Spleen (tissue), 11 donors: ENCODE measurements around the gene ZNF616. TPM values are rescaled to one million over a fixed set of nuclear protein-coding genes. Genes with fewer than 3 reads are reported as not detected.
"Not testable (repeated sequence)": the region's sequence is repeated elsewhere in the genome, so short reads cannot be mapped to it uniquely, and the experiment has no call there.

Experiments
- DNase-seq: peaks from one replicate; pipeline ENCODE4 v3.0.0-alpha.2; 2020
- H3K27ac ChIP-seq, 8 donors: fragments of 200-600 bp; sonication (generic) in 7 of 8; 1 replicate in 4 of 8; 2 replicates in 4 of 8; pipeline versions ENCODE4 v1.5.0 to v1.8.0; 2016 to 2021; ENCODE audit warnings: inconsistent platforms in 4 of 8, mild to moderate bottlenecking in 4 of 8, moderate library complexity in 1 of 8
- H3K27me3 ChIP-seq, 7 donors: fragments of 200-600 bp; sonication (generic) in 6 of 7; replicated peaks in 1 of 7; 1 replicate in 4 of 7; 2 replicates in 3 of 7; pipeline versions ENCODE4 v1.5.0 to v1.8.0; 2016 to 2021; ENCODE audit warnings: inconsistent platforms in 3 of 7, mild to moderate bottlenecking in 1 of 7
- H3K36me3 ChIP-seq, 6 donors: fragments of 200-600 bp; sonication (generic) in 5 of 6; 1 replicate in 4 of 6; 2 replicates in 2 of 6; pipeline versions ENCODE4 v1.5.0 to v1.8.0; 2016 to 2021; ENCODE audit warnings: inconsistent platforms in 2 of 6
- H3K4me1 ChIP-seq, 6 donors: fragments of 200-600 bp; sonication (generic) in 5 of 6; 1 replicate in 3 of 6; 2 replicates in 3 of 6; pipeline versions ENCODE4 v1.5.0 to v1.8.0; 2016 to 2021; ENCODE audit warnings: inconsistent platforms in 3 of 6
- H3K4me3 ChIP-seq, 8 donors: fragments of 200-600 bp; sonication (generic) in 7 of 8; 1 replicate in 4 of 8; 2 replicates in 4 of 8; pipeline versions ENCODE4 v1.5.0 to v1.8.0; 2016 to 2021; ENCODE audit warnings: inconsistent platforms in 4 of 8, mild to moderate bottlenecking in 4 of 8, moderate library complexity in 2 of 8
- H3K9me3 ChIP-seq, 8 donors: fragments of 200-600 bp; sonication (generic) in 7 of 8; 1 replicate in 4 of 8; 2 replicates in 4 of 8; pipeline versions ENCODE4 v1.5.0 to v1.8.0; 2016 to 2021; ENCODE audit warnings: inconsistent platforms in 4 of 8
- POLR2A ChIP-seq, 3 donors: fragments of 450-650 bp; IDR thresholded peaks; one replicate each; pipeline ENCODE4 v1.5.1; 2017; ENCODE audit warnings: antibody characterized with exemption in 3 of 3, mild to moderate bottlenecking in 1 of 3
- POLR2AphosphoS5 ChIP-seq, 3 donors: sonication (generic); formaldehyde crosslinking; IDR thresholded peaks; one replicate each; pipeline ENCODE4 v1.5.1; 2017; ENCODE audit warnings: antibody characterized with exemption in 3 of 3
- WGBS, 5 donors: extraction: QIAGEN DNeasy Blood & Tissue Kit in 3 of 5; methylation state at CpG; one replicate each; pipeline versions ENCODE4 v1.1.5 to v1.1.7; 2013 to 2018; 5-methylcytosine and 5-hydroxymethylcytosine counted together
- intact Hi-C: fragments of 100-400 bp; cut with DNase I; formaldehyde crosslinking; loops from one replicate; pipeline ENCODE4 v1.15.0; 2023; ENCODE audit warnings: low total_unique reads
- polyA plus RNA-seq, 3 donors: library from polyadenylated mRNA; stranded (reverse); fragments of 200-250 nt; gene quantifications; one replicate each; pipeline ENCODE4 v1.2.1, GENCODE V29; 2013
- total RNA-seq, 7 donors: library from RNA; depleted of rRNA in 3 of 7; stranded (reverse); fragments of >200 nt in 3 of 7; fragmentation: NEBNext Ultra II Directional in 4 of 7; extraction: Animal tissue kit (Norgen Biotek cat#: 25700) in 4 of 7; gene quantifications; one replicate each; pipeline versions ENCODE4 v1.1.0 to v1.2.1, GENCODE V29; 2016 to 2021
- TF ChIP-seq, protein P1 (sequence below), 11 experiments: fragments of 200-600 bp in 7 of 11; fragments of 450-650 bp in 4 of 11; sonication (generic) in 4 of 11; IDR thresholded peaks in 8 of 11; conservative IDR thresholded peaks in 3 of 11; 1 replicate in 7 of 11; 2 replicates in 4 of 11; pipeline versions ENCODE4 v1.4.0 to v1.8.0; 2016 to 2021; ENCODE audit warnings: antibody characterized with exemption in 11 of 11, inconsistent platforms in 4 of 11, mild to moderate bottlenecking in 1 of 11
- donor health status: healthy with polysubstance abuse.
- donor health status: DM: no; HTN: no; CAD: no; lungs with moderate emphysema.
- donor health status: DM: no; HTN: no; CAD: no.
- donor health status: Bipolar disorder and iron deficiency.
- donor health status: healthy.
- donor health status: DM: no; HTN: no; CAD: no.
- donor health status: DM: yes; HTN: yes; CAD: no.

Gene ZNF616
- total and polyA plus RNA-seq, 10 donors = 1.3 to 22.6 (median 9.1) TPM

GRCh38 chr19:52110780-52111179 is 29.0 kb downstream of the ZNF616 start:
- H3K27ac ChIP-seq = no peak overlapping the region
- peaks cover 46 to 100% (median 100%) of the 10 kb centered on the region in 8 donors for H3K9me3 ChIP-seq
- H3K4me1 ChIP-seq = no peaks in the 10 kb centered on the region
- H3K36me3 ChIP-seq = peaks cover 4 to 19% (median 9%) of the 10 kb centered on the region in 6 donors
- 90 to 96% (median 93%) methylated on average over 6 of the region's 6 CpGs for WGBS, 5 donors
- no peak for TF ChIP-seq POLR2AphosphoS5 (IDR thresholded peaks at IDR 0.05)
- TF ChIP-seq, protein P1, sequence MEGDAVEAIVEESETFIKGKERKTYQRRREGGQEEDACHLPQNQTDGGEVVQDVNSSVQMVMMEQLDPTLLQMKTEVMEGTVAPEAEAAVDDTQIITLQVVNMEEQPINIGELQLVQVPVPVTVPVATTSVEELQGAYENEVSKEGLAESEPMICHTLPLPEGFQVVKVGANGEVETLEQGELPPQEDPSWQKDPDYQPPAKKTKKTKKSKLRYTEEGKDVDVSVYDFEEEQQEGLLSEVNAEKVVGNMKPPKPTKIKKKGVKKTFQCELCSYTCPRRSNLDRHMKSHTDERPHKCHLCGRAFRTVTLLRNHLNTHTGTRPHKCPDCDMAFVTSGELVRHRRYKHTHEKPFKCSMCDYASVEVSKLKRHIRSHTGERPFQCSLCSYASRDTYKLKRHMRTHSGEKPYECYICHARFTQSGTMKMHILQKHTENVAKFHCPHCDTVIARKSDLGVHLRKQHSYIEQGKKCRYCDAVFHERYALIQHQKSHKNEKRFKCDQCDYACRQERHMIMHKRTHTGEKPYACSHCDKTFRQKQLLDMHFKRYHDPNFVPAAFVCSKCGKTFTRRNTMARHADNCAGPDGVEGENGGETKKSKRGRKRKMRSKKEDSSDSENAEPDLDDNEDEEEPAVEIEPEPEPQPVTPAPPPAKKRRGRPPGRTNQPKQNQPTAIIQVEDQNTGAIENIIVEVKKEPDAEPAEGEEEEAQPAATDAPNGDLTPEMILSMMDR (IDR thresholded peaks at IDR 0.05 in 8 of 11, conservative IDR thresholded peaks at IDR 0.05 in 3 of 11) = no peak
- no peaks in the 10 kb centered on the region for H3K27me3 ChIP-seq
- no peak for DNase-seq
- H3K4me3 ChIP-seq = no peak overlapping the region
- intact Hi-C loops = no loop called here

GRCh38 chr19:52102782-52103181 is 37.0 kb downstream of the ZNF616 start:
- Histone ChIP-seq H3K4me1 (no peaks in the 10 kb centered on the region), H3K27ac (no peak overlapping the region), H3K4me3 (no peak overlapping the region), H3K27me3 (no peaks in the 10 kb centered on the region), H3K36me3 (no peaks in the 10 kb centered on the region), H3K9me3 (peaks cover 3 to 100% (median 95%) of the 10 kb centered on the region in 8 donors)
- DNase-seq = no peak
- intact Hi-C loops = no loop called here
- WGBS, 5 donors = 94 to 100% (median 98%) methylated on average over 1 of the region's 1 CpG
- TF ChIP-seq POLR2A (IDR thresholded peaks at IDR 0.05) (no peak), POLR2AphosphoS5 (IDR thresholded peaks at IDR 0.05) (no peak)
- TF ChIP-seq, protein P1 (IDR thresholded peaks at IDR 0.05 in 8 of 11, conservative IDR thresholded peaks at IDR 0.05 in 3 of 11) = no peak

GRCh38 chr19:52101866-52102562 is 37.7 kb downstream of the ZNF616 start:
- no peaks in the 10 kb centered on the region for H3K4me1 ChIP-seq
- H3K27me3 ChIP-seq = no peaks in the 10 kb centered on the region
- DNase-seq = no peak
- intact Hi-C loops = no loop called here
- H3K27ac ChIP-seq = no peak overlapping the region
- H3K4me3 ChIP-seq = no peak overlapping the region
- 73 to 84% (median 81%) methylated on average over 2 of the region's 2 CpGs for WGBS, 5 donors
- TF ChIP-seq POLR2AphosphoS5 (IDR thresholded peaks at IDR 0.05) (no peak), POLR2A (IDR thresholded peaks at IDR 0.05) (no peak)
- no peaks in the 10 kb centered on the region for H3K36me3 ChIP-seq
- H3K9me3 ChIP-seq = peaks cover 3 to 100% (median 95%) of the 10 kb centered on the region in 8 donors

- TF ChIP-seq POLR2A (IDR thresholded peaks at IDR 0.05) = no peak
- TF ChIP-seq, protein P1 (IDR thresholded peaks at IDR 0.05 in 8 of 11, conservative IDR thresholded peaks at IDR 0.05 in 3 of 11) = no peak
- H3K36me3 ChIP-seq = no peaks in the 10 kb centered on the region
- intact Hi-C loops = no loop called here
- WGBS, 5 donors = 83 to 91% (median 90%) methylated on average over 2 of the region's 2 CpGs
- peaks cover 0 to 91% (median 83%) of the 10 kb centered on the region in 8 donors for H3K9me3 ChIP-seq
- no peak overlapping the region for H3K4me3 ChIP-seq
- peaks cover 2 to 10% (median 4%) of the 10 kb centered on the region in 6 donors for H3K4me1 ChIP-seq
- DNase-seq = no peak
- H3K27me3 ChIP-seq = no peaks in the 10 kb centered on the region
- H3K27ac ChIP-seq = no peak overlapping the region
Measured at GRCh38 chr19:52099497-52100138, 40.1 kb downstream of the ZNF616 start.

GRCh38 chr19:52096416-52096815 is 43.3 kb downstream of the ZNF616 start:
- H3K27me3 ChIP-seq, DNase-seq, intact Hi-C loops: not testable (repeated sequence)
- H3K27ac ChIP-seq = peak overlapping the region in 4 of 8 donors; percentile 58 to 87 (median 83)
- peaks cover 0 to 27% (median 11%) of the 10 kb centered on the region in 6 donors for H3K36me3 ChIP-seq
- WGBS, 5 donors = 79 to 95% (median 87%) methylated on average over 3 of the region's 3 CpGs
- peak overlapping the region in 1 of 8 donors; percentile 94 for H3K4me3 ChIP-seq
- peaks cover 7 to 41% (median 26%) of the 10 kb centered on the region in 6 donors for H3K4me1 ChIP-seq
- peaks cover 0 to 83% (median 71%) of the 10 kb centered on the region in 8 donors for H3K9me3 ChIP-seq
